Endothelial cell (in vitro differentiated cells): Measurements from ENCODE around the gene LUZP2. TPM values are rescaled to one million over a fixed set of nuclear protein-coding genes. Genes with fewer than 3 reads are reported as not detected.
A peak's percentile ranks its signal among the peaks of the same experiment; 100 is the strongest.

Source experiments
- DNase-seq: peaks from one replicate; pipeline ENCODE4 v3.0.0; 2021; ENCODE audit warnings: low spot score
- H3K27ac Mint-ChIP-seq: one replicate; pipeline ENCODE4 v1.8.0; 2021; ENCODE audit warnings: mixed read lengths, inconsistent platforms; ENCODE audit not compliant: unreplicated experiment
- H3K27me3 Mint-ChIP-seq: one replicate; pipeline ENCODE4 v1.8.0; 2021; ENCODE audit warnings: mild to moderate bottlenecking, moderate library complexity, mixed read lengths, inconsistent platforms; ENCODE audit not compliant: unreplicated experiment
- H3K36me3 Mint-ChIP-seq: one replicate; pipeline ENCODE4 v1.8.0; 2021; ENCODE audit warnings: mild to moderate bottlenecking, low read depth, mixed read lengths, inconsistent platforms; ENCODE audit not compliant: unreplicated experiment
- H3K4me1 Mint-ChIP-seq: one replicate; pipeline ENCODE4 v1.8.0; 2021; ENCODE audit warnings: mild to moderate bottlenecking, mixed read lengths, inconsistent platforms; ENCODE audit not compliant: unreplicated experiment
- H3K4me3 Mint-ChIP-seq: one replicate; pipeline ENCODE4 v1.8.0; 2021; ENCODE audit warnings: mild to moderate bottlenecking, mixed read lengths, inconsistent platforms; ENCODE audit not compliant: unreplicated experiment
- H3K9me3 Mint-ChIP-seq: one replicate; pipeline ENCODE4 v1.8.0; 2021; ENCODE audit warnings: mixed read lengths, inconsistent platforms; ENCODE audit not compliant: unreplicated experiment
- total RNA-seq: library from RNA; stranded (reverse); fragmentation: NEBNext Ultra II Directional; extraction: Animal tissue kit (Norgen Biotek cat#: 25700); gene quantifications from one replicate; pipeline ENCODE4 v1.2.1, GENCODE V29; 2021; ENCODE audit not compliant: unreplicated experiment
- TF ChIP-seq, protein P1 (sequence below): fragments of 200-600 bp; sonication (generic); IDR thresholded peaks from one replicate; pipeline ENCODE4 v1.5.0; 2021; ENCODE audit warnings: antibody characterized with exemption; ENCODE audit not compliant: unreplicated experiment

The LUZP2 gene
- total RNA-seq, 1 donor from 2014 or later, result 0.10 TPM

- no peaks in the 10 kb centered on the region for H3K4me1 Mint-ChIP-seq
- TF ChIP-seq, protein P1, sequence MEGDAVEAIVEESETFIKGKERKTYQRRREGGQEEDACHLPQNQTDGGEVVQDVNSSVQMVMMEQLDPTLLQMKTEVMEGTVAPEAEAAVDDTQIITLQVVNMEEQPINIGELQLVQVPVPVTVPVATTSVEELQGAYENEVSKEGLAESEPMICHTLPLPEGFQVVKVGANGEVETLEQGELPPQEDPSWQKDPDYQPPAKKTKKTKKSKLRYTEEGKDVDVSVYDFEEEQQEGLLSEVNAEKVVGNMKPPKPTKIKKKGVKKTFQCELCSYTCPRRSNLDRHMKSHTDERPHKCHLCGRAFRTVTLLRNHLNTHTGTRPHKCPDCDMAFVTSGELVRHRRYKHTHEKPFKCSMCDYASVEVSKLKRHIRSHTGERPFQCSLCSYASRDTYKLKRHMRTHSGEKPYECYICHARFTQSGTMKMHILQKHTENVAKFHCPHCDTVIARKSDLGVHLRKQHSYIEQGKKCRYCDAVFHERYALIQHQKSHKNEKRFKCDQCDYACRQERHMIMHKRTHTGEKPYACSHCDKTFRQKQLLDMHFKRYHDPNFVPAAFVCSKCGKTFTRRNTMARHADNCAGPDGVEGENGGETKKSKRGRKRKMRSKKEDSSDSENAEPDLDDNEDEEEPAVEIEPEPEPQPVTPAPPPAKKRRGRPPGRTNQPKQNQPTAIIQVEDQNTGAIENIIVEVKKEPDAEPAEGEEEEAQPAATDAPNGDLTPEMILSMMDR, result no peak
- no peak overlapping the region for H3K27ac Mint-ChIP-seq
- DNase-seq, result no peak
- H3K9me3 Mint-ChIP-seq, result no peaks in the 10 kb centered on the region
- no peaks in the 10 kb centered on the region for H3K27me3 Mint-ChIP-seq
- H3K4me3 Mint-ChIP-seq, result no peak overlapping the region
- no peaks in the 10 kb centered on the region for H3K36me3 Mint-ChIP-seq
Observed at GRCh38 chr11:24478718-24479117, 18.1 kb upstream of the LUZP2 start.

- Mint-ChIP-seq H3K36me3 (no peaks in the 10 kb centered on the region), H3K27me3 (no peaks in the 10 kb centered on the region), H3K9me3 (no peaks in the 10 kb centered on the region), H3K4me3 (no peak overlapping the region), H3K4me1 (no peaks in the 10 kb centered on the region), H3K27ac (no peak overlapping the region)
- no peak for DNase-seq
- TF ChIP-seq, protein P1, result no peak
Observed at GRCh38 chr11:24489477-24489876, 7.4 kb upstream of the LUZP2 start.

DNA sequence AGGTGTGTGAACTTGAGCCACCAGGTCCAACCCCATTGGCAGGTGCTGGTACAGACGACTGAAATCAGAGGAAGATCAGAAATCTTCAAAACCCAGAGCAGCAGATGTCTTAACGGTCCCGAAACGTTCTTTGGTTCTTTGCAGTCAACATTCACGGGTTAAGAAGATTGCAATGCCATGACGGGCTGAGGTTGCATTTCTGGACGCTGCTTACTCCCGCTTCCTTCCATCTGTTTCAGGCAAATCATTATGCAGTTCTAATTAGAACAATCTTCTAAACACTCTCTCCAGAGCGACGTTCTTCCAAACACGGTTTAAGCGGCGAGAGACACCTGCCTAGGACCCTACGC, 492 bp upstream of the LUZP2 start:
- peak overlapping the region; percentile 90 for H3K4me3 Mint-ChIP-seq
- peak overlapping the region; percentile 12 for H3K27ac Mint-ChIP-seq
- no peaks in the 10 kb centered on the region for H3K9me3 Mint-ChIP-seq
- no peak for DNase-seq
- no peaks in the 10 kb centered on the region for H3K36me3 Mint-ChIP-seq
- TF ChIP-seq, protein P1, result no peak
- peaks cover 2% of the 10 kb centered on the region for H3K4me1 Mint-ChIP-seq
- peaks cover 6% of the 10 kb centered on the region for H3K27me3 Mint-ChIP-seq

DNA sequence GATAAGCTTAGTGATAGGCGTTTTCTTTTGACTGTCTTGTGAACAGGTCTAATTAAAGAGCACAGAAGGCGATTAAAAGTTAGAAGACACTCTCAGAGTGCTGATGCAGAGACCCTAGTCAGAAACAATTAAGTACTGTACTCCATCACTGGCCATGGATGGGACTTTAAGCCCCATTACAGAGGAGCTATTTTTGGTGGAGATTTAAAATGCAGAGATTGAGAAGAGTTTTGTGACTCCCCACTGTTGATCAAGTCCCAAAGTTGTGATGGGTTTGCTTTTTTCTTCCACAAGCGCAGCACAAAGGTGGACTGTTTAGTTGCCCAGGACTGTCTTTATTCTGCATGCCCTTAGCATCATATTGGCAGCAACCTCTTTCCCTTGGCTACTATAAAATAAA, 978 bp downstream of the LUZP2 start:
- Mint-ChIP-seq H3K27me3 (peaks cover 6% of the 10 kb centered on the region), H3K9me3 (no peaks in the 10 kb centered on the region), H3K27ac (no peak overlapping the region), H3K4me1 (peaks cover 2% of the 10 kb centered on the region), H3K36me3 (no peaks in the 10 kb centered on the region), H3K4me3 (no peak overlapping the region)
- TF ChIP-seq, protein P1, result no peak
- no peak for DNase-seq

GRCh38 chr11:24502425-24502824, 5.6 kb downstream of the LUZP2 start:
- Mint-ChIP-seq H3K27me3 (no peaks in the 10 kb centered on the region), H3K4me3 (no peak overlapping the region)

More at GRCh38 chr11:24502425-24502824, 5.6 kb downstream of the LUZP2 start:
- Mint-ChIP-seq H3K4me1 (no peaks in the 10 kb centered on the region), H3K27ac (no peak overlapping the region), H3K36me3 (no peaks in the 10 kb centered on the region), H3K9me3 (no peaks in the 10 kb centered on the region)
- no peak for DNase-seq
- TF ChIP-seq, protein P1, result no peak
